ENCODE results near the gene UTS2B. TPM values are rescaled to one million over a fixed set of nuclear protein-coding genes. Genes with fewer than 3 reads are reported as not detected.

Gene UTS2B
- total and polyA plus RNA-seq, 2 of the 13 experiments (the other 11 are each of a cell fraction or from before 2014, with no cell fraction given): 0.03 to 0.46 TPM

GRCh38 chr3:191353022-191353777 lies 22.9 kb upstream of the UTS2B start:
- Histone ChIP-seq H3K4me3 (replicated peaks in 1 of 3; ENCODE audit: insufficient read depth in 1 of 3, low read depth in 2 of 3, low read length in 3 of 3) (peak overlapping the region; percentile 47 to 64 (median 61)), H3K27ac (ENCODE audit: extremely low read length, insufficient read depth, low read length) (peak overlapping the region; percentile 82), H3K9me3 (ENCODE audit: low read length) (no peaks in the 10 kb centered on the region), H2AFZ (ENCODE audit: low read length) (no peak overlapping the region), H3K27me3 (ENCODE audit: control insufficient read depth in 1 of 2, insufficient read depth in 2 of 2, low read length in 2 of 2) (no peaks in the 10 kb centered on the region), H4K20me1 (ENCODE audit: insufficient read depth, low read length) (peaks cover 19% of the 10 kb centered on the region), H3K4me2 (ENCODE audit: low read depth, low read length) (peak overlapping the region; percentile 84), H3K4me1 (ENCODE audit: insufficient read depth, low read length) (peaks cover 70% of the 10 kb centered on the region), H3K9ac (ENCODE audit: insufficient read depth, low read depth, low read length) (peak overlapping the region; percentile 67), H3K79me2 (ENCODE audit: insufficient read depth, low read length) (peaks cover 91% of the 10 kb centered on the region), H3K36me3 (replicated peaks in 1 of 2; ENCODE audit: control insufficient read depth in 1 of 2, insufficient read depth in 2 of 2, low read length in 2 of 2) (peaks cover 2 to 11% of the 10 kb centered on the region in 2 experiments; a peak in 3 of 5 replicates)
- in situ Hi-C loops (cut with HindIII; ENCODE audit: extremely low pct_ligation_motif_present, low pct_unique_long_range_greater_than_20kb) (no loop called here), intact Hi-C loops (cut with micrococcal nuclease; ENCODE audit: unreplicated experiment) (loop anchor here (1.0 to 10.0 kb wide), 3 partner anchors 14 to 108 kb away; partner anchors contain the start of gene CCDC50)
- WGBS (ENCODE audit: low lambda C conversion rate): 2% methylated on average over 7 of the region's 7 CpGs
- ATAC-seq: peak; percentile 94
- DNase-seq (ENCODE audit: low spot score): peak; percentile 50
- CTCF ChIA-PET (ENCODE audit: low intra/inter-chr PET ratio, low total read pairs): no interaction called here
- TSS peak; percentile 75 for BruUV-seq (replicated peaks)
- POLR2A ChIA-PET: interaction anchor here (1.2 to 1.5 kb wide), 2 partner anchors 9 to 24 kb away, joined by 4 to 9 read pairs; partner anchors contain the start of gene CCDC50
- FAIRE-seq: peak; percentile 90
- TF ChIP-seq, protein P1, sequence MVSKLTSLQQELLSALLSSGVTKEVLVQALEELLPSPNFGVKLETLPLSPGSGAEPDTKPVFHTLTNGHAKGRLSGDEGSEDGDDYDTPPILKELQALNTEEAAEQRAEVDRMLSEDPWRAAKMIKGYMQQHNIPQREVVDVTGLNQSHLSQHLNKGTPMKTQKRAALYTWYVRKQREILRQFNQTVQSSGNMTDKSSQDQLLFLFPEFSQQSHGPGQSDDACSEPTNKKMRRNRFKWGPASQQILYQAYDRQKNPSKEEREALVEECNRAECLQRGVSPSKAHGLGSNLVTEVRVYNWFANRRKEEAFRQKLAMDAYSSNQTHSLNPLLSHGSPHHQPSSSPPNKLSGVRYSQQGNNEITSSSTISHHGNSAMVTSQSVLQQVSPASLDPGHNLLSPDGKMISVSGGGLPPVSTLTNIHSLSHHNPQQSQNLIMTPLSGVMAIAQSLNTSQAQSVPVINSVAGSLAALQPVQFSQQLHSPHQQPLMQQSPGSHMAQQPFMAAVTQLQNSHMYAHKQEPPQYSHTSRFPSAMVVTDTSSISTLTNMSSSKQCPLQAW (CRISPR knock-in tag; IDR thresholded peaks at IDR 0.05): peak; percentile 90
- no peak for TF ChIP-seq ZNF263 (CRISPR knock-in tag; IDR thresholded peaks at IDR 0.05)
- TF ChIP-seq CREB1 (IDR thresholded peaks at IDR 0.05): no peak
- peak; percentile 32; the same call in 1 of the 2 replicates for TF ChIP-seq CREB1 (CRISPR knock-in tag; IDR thresholded peaks at IDR 0.05)
- peak; percentile 66; the same call in 1 of the 2 replicates for TF ChIP-seq ARID2 (CRISPR knock-in tag; IDR thresholded peaks at IDR 0.05; ENCODE audit: borderline replicate concordance)
- TF ChIP-seq GFI1 (CRISPR knock-in tag; IDR thresholded peaks at IDR 0.05; ENCODE audit: borderline replicate concordance): peak; percentile 60; the same call in 1 of the 2 replicates
- 0 out of 2 replicates have a peak, but pooled peaks have one; percentile 8 for TF ChIP-seq FOSL2 (CRISPR knock-in tag; IDR thresholded peaks at IDR 0.05)
- TF ChIP-seq DRAP1 (CRISPR knock-in tag; IDR thresholded peaks at IDR 0.05): 0 out of 2 replicates have a peak, but pooled peaks have one; percentile 29
- 0 out of 2 replicates have a peak, but pooled peaks have one; percentile 14 for TF ChIP-seq IRF2 (CRISPR knock-in tag; IDR thresholded peaks at IDR 0.05)
- TF ChIP-seq, protein P2, sequence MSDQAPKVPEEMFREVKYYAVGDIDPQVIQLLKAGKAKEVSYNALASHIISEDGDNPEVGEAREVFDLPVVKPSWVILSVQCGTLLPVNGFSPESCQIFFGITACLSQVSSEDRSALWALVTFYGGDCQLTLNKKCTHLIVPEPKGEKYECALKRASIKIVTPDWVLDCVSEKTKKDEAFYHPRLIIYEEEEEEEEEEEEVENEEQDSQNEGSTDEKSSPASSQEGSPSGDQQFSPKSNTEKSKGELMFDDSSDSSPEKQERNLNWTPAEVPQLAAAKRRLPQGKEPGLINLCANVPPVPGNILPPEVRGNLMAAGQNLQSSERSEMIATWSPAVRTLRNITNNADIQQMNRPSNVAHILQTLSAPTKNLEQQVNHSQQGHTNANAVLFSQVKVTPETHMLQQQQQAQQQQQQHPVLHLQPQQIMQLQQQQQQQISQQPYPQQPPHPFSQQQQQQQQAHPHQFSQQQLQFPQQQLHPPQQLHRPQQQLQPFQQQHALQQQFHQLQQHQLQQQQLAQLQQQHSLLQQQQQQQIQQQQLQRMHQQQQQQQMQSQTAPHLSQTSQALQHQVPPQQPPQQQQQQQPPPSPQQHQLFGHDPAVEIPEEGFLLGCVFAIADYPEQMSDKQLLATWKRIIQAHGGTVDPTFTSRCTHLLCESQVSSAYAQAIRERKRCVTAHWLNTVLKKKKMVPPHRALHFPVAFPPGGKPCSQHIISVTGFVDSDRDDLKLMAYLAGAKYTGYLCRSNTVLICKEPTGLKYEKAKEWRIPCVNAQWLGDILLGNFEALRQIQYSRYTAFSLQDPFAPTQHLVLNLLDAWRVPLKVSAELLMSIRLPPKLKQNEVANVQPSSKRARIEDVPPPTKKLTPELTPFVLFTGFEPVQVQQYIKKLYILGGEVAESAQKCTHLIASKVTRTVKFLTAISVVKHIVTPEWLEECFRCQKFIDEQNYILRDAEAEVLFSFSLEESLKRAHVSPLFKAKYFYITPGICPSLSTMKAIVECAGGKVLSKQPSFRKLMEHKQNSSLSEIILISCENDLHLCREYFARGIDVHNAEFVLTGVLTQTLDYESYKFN (CRISPR knock-in tag; conservative IDR thresholded peaks at IDR 0.05): peak; percentile 12; the same call in 1 of the 2 replicates
- TF ChIP-seq, protein P3, sequence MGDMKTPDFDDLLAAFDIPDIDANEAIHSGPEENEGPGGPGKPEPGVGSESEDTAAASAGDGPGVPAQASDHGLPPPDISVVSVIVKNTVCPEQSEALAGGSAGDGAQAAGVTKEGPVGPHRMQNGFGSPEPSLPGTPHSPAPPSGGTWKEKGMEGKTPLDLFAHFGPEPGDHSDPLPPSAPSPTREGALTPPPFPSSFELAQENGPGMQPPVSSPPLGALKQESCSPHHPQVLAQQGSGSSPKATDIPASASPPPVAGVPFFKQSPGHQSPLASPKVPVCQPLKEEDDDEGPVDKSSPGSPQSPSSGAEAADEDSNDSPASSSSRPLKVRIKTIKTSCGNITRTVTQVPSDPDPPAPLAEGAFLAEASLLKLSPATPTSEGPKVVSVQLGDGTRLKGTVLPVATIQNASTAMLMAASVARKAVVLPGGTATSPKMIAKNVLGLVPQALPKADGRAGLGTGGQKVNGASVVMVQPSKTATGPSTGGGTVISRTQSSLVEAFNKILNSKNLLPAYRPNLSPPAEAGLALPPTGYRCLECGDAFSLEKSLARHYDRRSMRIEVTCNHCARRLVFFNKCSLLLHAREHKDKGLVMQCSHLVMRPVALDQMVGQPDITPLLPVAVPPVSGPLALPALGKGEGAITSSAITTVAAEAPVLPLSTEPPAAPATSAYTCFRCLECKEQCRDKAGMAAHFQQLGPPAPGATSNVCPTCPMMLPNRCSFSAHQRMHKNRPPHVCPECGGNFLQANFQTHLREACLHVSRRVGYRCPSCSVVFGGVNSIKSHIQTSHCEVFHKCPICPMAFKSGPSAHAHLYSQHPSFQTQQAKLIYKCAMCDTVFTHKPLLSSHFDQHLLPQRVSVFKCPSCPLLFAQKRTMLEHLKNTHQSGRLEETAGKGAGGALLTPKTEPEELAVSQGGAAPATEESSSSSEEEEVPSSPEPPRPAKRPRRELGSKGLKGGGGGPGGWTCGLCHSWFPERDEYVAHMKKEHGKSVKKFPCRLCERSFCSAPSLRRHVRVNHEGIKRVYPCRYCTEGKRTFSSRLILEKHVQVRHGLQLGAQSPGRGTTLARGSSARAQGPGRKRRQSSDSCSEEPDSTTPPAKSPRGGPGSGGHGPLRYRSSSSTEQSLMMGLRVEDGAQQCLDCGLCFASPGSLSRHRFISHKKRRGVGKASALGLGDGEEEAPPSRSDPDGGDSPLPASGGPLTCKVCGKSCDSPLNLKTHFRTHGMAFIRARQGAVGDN (CRISPR knock-in tag; IDR thresholded peaks at IDR 0.05): no peak
- TF ChIP-seq, protein P4, sequence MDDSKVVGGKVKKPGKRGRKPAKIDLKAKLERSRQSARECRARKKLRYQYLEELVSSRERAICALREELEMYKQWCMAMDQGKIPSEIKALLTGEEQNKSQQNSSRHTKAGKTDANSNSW (CRISPR knock-in tag; IDR thresholded peaks at IDR 0.05; ENCODE audit: borderline replicate concordance): no peak
- peak; percentile 14; the same call in 1 of the 2 replicates for TF ChIP-seq KAT8 (CRISPR knock-in tag; IDR thresholded peaks at IDR 0.05)
